DND-41 (cell line): ENCODE data around the gene KCNS3.

Experiments used
- ATAC-seq: fragments of 200-7000 bp; cut with Tn5 transposase; 3 replicates; pipeline ENCODE4 v1.9.1; 2021; ENCODE audit warnings: low read depth; ENCODE audit not compliant: insufficient read depth
- DNase-seq: peaks from one replicate; pipeline ENCODE4 v3.0.0-alpha.2; 2020
- H2AFZ ChIP-seq: 2 replicates; pipeline ENCODE4 v1.6.0; 2012; ENCODE audit warnings: low read depth, low read length
- H3K27ac ChIP-seq: 2 replicates; pipeline ENCODE4 v1.5.1; 2012; ENCODE audit warnings: low read length, inconsistent platforms
- H3K27me3 ChIP-seq: fragments of 200-600 bp; sonication (generic); 2 replicates; pipeline ENCODE4 v1.6.0; 2012; ENCODE audit warnings: low read length, mild to moderate bottlenecking, inconsistent platforms; ENCODE audit not compliant: insufficient read depth, poor library complexity
- H3K36me3 ChIP-seq: 2 replicates; pipeline ENCODE4 v1.5.1; 2012; ENCODE audit warnings: low read length, inconsistent platforms; ENCODE audit not compliant: insufficient read depth
- H3K4me1 ChIP-seq: 2 replicates; pipeline ENCODE4 v1.5.1; 2012; ENCODE audit warnings: mild to moderate bottlenecking, low read length; ENCODE audit not compliant: insufficient read depth
- H3K4me2 ChIP-seq: 2 replicates; pipeline ENCODE4 v1.6.0; 2012; ENCODE audit warnings: mild to moderate bottlenecking, moderate library complexity, low read length, inconsistent platforms; ENCODE audit not compliant: insufficient read depth
- H3K4me3 ChIP-seq, 2 experiments: fragments of 200-600 bp in 1 of 2; shearing (Covaris generic) in 1 of 2; 2 replicates each; pipeline ENCODE4 v1.5.1; 2012 to 2016; ENCODE audit warnings: inconsistent platforms in 2 of 2, low read length in 2 of 2, mild to moderate bottlenecking in 2 of 2, low read depth in 1 of 2, moderate library complexity in 1 of 2
- H3K79me2 ChIP-seq: 2 replicates; pipeline ENCODE4 v1.6.0; 2012; ENCODE audit warnings: low read length, inconsistent platforms; ENCODE audit not compliant: insufficient read depth
- H3K9ac ChIP-seq: 2 replicates; pipeline ENCODE4 v1.6.0; 2012; ENCODE audit warnings: low read depth, mild to moderate bottlenecking, inconsistent platforms, low read length, moderate library complexity
- H3K9me3 ChIP-seq: 2 replicates; pipeline ENCODE4 v1.5.1; 2012; ENCODE audit warnings: low read length, moderate library complexity, mild to moderate bottlenecking, inconsistent platforms; ENCODE audit not compliant: insufficient read depth, severe bottlenecking
- H4K20me1 ChIP-seq: 2 replicates; pipeline ENCODE4 v1.6.0; 2012; ENCODE audit warnings: low read length; ENCODE audit not compliant: insufficient read depth
- CTCF ChIP-seq: IDR thresholded peaks from 2 replicates; pipeline ENCODE4 v1.5.1; 2012; ENCODE audit warnings: borderline replicate concordance, low read length, moderate library complexity, mild to moderate bottlenecking; ENCODE audit not compliant: poor library complexity, severe bottlenecking; ENCODE audit errors: extremely low read depth
- EZH2 ChIP-seq: IDR thresholded peaks from 3 replicates; pipeline ENCODE4 v1.6.1; 2012; ENCODE audit warnings: borderline replicate concordance, low read depth, mild to moderate bottlenecking, moderate library complexity, low read length, inconsistent platforms; ENCODE audit not compliant: severe bottlenecking

KCNS3 gene

GRCh38 chr2:17915811-17916518, 37.5 kb downstream of the KCNS3 start:
- H3K4me3 ChIP-seq, result no peak overlapping the region
- no peaks in the 10 kb centered on the region for H3K36me3 ChIP-seq
- no peaks in the 10 kb centered on the region for H3K79me2 ChIP-seq
- H2AFZ ChIP-seq, result no peak overlapping the region
- H4K20me1 ChIP-seq, result no peaks in the 10 kb centered on the region
- ATAC-seq, result no peak
- TF ChIP-seq EZH2 (no peak), CTCF (no peak)
- no peaks in the 10 kb centered on the region for H3K4me1 ChIP-seq
- H3K27me3 ChIP-seq, result no peaks in the 10 kb centered on the region
- no peak overlapping the region for H3K27ac ChIP-seq
- H3K9ac ChIP-seq, result no peak overlapping the region
- H3K9me3 ChIP-seq, result no peaks in the 10 kb centered on the region
- no peak for DNase-seq
- no peak overlapping the region for H3K4me2 ChIP-seq

- no peak overlapping the region for H3K4me2 ChIP-seq
- ATAC-seq, result no peak
- no peaks in the 10 kb centered on the region for H3K79me2 ChIP-seq
- no peaks in the 10 kb centered on the region for H3K9me3 ChIP-seq
- no peaks in the 10 kb centered on the region for H3K4me1 ChIP-seq
- DNase-seq, result no peak
- H3K27me3 ChIP-seq, result no peaks in the 10 kb centered on the region
- no peak overlapping the region for H2AFZ ChIP-seq
- TF ChIP-seq EZH2, result no peak
- TF ChIP-seq CTCF, result no peak
- no peaks in the 10 kb centered on the region for H3K36me3 ChIP-seq
- H3K4me3 ChIP-seq, result no peak overlapping the region
- no peak overlapping the region for H3K27ac ChIP-seq
- H4K20me1 ChIP-seq, result no peaks in the 10 kb centered on the region
- H3K9ac ChIP-seq, result no peak overlapping the region
These were observed 38.1 kb downstream of the KCNS3 start for GRCh38 chr2:17916584-17916983.

DNA sequence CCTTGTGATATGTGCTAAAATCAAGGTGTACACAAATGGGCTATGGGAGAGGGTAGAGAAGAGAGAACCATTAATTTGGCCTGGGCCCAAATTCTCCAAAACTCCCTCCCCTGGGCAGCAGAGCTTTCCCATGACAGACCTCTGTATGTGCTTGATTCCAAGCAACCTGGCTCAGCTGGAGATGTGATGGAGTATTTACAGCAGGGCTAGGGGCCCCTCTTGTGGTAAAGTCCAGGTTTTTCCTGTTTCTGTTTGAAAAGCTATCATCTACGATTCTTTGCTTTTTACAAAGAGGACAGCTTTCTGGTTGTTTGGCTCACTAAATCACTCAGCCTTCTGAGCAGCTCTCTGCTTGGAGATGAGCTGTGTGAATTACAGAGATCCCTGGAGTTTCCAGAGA, 40.3 kb downstream of the KCNS3 start:
- H3K27me3 ChIP-seq, result no peaks in the 10 kb centered on the region
- H4K20me1 ChIP-seq, result no peaks in the 10 kb centered on the region
- no peak overlapping the region for H3K27ac ChIP-seq
- H3K79me2 ChIP-seq, result no peaks in the 10 kb centered on the region
- no peak overlapping the region for H3K9ac ChIP-seq
- no peak for ATAC-seq
- H3K4me2 ChIP-seq, result no peak overlapping the region
- DNase-seq, result no peak
- no peaks in the 10 kb centered on the region for H3K4me1 ChIP-seq
- no peaks in the 10 kb centered on the region for H3K36me3 ChIP-seq
- no peaks in the 10 kb centered on the region for H3K9me3 ChIP-seq
- no peak for TF ChIP-seq EZH2
- no peak for TF ChIP-seq CTCF
- no peak overlapping the region for H3K4me3 ChIP-seq
- no peak overlapping the region for H2AFZ ChIP-seq
